NCI-H524 (cell line): ENCODE results near the gene FBLN1.
"Not testable (repeated sequence)": the region's sequence is repeated elsewhere in the genome, so short reads cannot be mapped to it uniquely, and the experiment has no call there.

ENCODE experiments used
- DNase-seq, 2 experiments: peaks; one replicate each; lab custom pipeline; 2025; lab: John Stamatoyannopoulos, UW

The FBLN1 gene

DNA sequence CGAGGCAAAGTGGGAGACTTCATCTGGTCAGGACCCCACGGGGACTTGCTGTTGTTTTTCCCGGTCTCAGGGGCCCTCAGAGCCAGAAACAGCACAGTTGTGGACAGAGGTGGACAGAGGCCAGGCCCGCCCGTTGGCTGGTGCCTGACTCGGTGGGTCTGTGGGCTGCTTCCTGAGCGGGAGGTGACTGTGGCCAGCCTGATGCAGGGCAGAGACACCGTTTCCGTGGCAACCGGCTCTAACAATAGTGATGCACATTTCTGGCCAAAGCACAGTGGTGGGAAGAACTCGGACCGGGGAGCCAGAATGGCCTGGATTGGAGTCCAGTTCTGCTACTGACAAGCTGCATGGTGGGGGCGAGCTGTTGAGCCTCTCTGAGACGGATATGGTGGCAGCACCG, 110.3 kb downstream of the FBLN1 start:
- no peak for DNase-seq

DNA sequence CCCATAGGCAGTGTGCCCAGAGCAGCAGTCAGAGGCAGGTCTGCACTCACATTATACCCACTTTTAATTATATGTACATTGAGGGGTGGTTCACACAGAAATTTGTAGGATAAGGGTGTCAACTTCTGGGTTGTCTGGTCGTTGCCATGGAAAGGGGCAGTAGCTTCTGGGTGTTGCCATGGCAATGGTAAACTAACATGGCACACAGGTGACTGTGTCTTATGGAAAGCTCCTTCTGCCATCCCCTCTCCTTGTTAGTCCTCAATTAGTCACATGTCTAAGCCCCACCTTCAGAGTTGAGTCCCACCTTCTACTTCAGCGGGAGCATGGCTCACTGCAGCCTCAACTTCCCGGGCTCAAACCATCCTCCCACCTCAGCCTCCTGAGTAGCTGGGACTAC, 112.7 kb downstream of the FBLN1 start:
- DNase-seq, result no peak

DNA sequence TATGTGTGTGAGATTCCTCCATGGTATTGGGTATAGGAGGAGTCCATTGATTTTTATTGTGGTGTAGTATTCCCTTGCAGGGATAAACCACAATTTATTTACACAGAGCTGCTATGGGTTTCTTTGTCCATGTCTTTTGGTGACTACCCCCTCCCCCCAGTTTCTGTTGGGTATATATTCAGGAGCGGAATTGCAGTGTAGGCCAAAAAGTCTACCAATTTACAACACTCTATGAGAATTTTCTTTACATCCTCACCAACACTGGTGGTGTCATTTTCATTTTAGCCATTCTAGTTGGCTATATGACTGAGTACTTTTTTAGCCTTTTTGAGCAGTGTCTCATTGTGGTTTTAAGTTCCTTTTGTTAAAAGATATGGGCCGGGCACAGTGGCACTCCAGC, 113.7 kb downstream of the FBLN1 start:
- DNase-seq, result no peak

DNA sequence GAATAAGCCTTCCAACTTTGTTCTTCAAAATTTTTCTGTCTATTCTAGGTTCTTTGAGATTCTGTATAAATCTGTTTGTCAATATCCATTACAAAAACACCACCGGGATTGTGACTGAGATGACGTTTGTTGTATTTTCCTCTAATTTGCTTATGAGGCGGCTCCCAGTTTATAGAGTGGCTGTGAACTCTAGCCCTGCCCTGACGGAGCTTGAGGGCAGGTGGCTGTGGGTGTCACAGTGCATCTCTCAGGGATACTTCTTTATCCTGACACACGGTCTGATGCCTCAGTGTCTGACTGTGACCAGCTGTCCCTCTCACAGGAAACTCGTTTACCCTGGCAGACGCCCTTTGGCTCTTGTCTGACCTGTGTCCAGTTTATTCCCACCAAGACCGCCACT, 115.3 kb downstream of the FBLN1 start:
- no peak for DNase-seq

DNA sequence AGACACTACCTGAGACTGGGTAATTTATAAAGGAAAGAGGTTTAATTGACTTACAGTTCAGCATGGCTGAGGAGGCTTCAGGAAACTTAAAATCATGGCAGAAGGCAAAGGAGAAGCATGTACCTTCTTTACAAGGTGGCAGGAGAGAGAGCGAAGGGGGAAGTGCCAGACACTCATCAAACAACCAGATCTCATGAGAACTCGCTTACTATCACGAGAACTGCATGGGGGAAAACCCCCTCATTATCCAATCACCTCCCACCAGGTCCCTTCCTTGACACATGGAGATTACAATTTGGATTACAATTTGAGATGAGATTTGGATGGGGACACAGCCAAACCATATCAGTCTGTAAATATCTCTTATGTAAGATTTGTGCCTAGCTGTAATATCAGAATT, 118.0 kb downstream of the FBLN1 start:
- no peak for DNase-seq

DNA sequence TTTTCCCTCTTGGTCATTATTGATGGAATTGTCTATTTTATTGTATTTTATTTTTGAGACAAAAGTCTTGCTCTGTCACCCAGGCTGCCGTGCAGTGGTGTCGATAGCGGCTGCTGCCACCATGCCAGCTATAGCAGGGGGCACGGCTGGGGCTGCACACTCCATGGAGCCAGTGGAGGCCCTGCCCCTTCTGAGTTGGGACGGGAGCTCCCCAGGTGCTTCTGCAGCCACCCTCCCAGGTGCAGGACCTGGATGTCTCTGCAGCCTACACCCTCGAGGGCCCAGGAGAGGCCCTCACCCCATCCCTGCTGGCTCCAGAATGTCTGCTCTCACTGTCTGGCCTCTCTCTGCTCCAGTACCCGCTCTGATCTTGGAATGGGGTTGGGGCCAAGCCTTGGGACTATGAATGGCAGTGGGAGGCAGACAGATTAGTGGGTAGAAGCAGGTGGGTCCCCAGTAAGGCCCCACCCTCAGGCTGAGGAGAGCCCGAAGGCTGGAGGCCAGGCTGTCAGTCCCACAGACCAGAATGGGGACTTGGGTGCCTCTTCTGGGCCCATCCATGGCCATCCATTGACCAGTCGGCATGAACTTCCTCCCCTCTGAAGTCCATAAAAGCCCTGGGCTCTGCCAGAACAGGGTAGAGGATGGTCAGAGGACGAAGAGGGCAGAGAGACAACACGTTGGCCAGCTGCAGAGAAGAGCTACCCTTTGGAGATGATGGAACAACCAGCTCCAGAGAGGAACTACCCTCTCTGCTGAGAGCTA, 119.3 kb downstream of the FBLN1 start:
- no peak for DNase-seq

DNA sequence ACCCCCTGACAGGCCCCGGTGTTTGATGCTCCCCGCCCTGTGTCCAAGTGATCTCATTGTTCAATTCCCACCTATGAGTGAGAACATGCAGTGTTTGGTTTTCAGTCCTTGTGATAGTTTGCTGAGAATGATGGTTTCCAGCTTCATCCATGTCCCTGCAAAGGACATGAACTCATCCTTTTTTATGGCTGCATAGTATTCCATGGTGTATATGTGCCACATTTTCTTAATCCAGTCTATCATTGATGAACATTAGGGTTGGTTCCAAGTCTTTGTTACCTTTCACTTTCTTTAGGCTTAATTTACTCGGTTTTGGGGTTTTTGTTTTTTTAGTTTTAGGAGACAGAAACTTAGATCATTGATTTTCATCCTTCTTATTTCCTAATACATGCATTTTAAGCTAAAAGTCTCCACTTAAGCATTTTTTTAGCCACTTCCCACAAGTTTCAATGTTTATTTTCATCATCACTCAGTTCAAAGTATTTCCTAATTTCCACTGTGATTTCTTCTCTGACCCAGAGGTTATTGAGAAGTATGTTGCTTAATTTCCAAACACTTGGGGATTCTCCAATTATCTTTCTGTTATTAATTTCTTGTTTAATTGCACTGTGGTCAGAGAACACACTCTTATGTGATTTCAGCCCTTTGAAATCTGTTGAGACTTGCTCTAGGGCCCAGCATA, 120.9 kb downstream of the FBLN1 start:
- DNase-seq, result not testable (repeated sequence)

DNA sequence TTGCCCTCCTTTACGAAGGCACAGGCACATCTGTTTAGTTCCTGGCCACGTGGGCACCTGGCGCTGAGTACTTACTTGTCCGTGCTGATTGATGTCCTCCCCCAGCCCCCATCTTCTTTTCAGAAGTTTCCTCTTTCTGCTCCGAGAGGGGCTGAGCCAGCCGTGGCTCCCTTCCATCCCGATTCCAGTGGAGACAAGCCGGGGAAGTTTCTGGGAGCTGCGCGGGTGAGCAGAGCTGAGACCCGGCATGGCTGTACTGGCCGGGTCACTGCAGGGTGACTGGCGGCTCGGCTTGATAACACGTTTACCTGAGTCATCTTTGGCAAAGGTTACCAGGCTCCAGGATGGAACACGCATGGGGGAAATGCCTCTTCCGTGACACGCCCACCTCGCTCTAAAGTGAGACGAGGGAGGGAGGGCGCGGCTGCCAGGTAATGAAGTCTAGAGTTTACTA, 123.5 kb downstream of the FBLN1 start:
- no peak for DNase-seq

DNA sequence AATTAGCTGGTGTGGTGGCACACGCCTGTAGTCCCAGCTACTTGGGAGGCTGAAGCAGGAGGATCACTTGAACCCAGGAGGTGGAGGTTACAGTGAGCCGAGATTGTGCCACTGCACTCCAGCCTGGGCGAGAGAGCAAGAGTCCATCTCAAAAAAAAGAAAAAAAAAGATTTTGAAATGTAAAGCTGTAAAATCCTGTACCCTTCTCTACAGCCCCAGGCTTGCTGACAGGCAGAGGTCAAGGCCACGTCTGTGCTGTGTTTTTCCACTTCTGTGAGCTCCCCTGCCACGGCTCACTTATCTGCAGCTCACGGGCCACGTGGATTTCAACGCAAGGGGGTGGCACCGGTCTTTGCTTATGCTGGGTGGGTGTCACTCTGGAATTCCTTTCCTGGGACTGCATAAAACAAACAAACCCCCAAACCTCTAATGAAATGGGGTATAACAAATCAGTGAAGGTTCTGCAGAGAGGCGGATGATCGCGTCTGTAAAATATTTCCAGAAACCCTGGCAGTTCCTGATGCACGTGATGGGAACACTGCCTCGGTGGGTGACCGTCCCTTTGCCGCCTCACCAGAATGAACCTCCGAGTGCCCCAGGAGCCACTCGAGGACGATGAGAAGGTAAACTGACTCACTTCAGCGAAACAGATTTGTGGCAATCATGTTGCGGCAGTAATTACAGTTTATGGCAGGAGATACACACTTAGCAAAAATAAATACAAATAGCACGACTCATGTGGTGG, 125.0 kb downstream of the FBLN1 start:
- DNase-seq, result no peak

DNA sequence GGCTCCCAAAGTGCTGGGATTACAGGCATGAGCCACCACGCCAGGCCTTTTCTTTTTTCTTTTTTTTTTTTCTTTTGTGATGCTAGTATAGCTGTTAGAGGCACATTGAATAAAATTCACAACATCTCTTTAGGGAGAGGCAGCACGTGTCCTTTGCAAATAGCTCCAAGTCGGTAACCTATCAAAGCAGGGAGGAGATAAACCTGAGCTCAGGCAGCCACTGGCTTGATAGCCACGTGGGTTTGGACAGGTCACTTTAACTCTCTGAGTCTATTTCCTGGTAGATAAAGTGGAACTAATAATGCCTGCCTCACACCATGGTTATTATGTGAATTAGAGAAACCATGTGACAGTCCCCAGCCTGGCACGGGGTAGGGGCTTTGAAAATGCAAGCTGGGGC, 125.8 kb downstream of the FBLN1 start:
- DNase-seq, result no peak

DNA sequence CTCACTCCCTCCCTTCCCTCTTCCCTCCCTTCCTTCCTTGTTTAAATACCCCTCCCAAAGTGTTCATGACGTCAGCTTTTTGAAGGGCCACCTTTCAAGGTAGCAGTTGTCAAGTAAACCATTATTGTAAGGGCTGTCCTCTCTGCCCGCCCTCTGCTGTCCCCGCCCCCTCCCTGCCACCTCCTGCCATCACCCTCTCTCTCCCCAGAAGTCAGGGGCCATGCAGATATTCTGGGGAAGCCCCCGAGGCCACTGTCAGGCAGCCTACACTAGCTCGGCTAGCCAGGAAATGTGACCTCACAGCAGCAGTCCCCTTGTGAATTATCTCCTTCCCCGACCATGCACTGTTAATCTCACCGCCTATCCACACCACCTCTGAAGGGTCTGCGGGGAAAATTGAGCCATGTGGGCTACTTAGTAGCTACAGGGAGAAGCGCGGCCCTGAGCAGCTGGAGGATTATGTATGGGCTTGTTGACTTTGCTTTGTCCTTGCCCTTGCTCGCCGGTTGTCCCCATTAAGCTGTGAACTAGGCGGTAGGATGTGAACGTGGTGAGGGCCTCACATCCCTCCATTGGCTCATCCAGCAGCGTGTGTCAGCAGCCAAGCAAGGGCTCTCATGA, 126.9 kb downstream of the FBLN1 start:
- DNase-seq, result peak; percentile 92 to 95

DNA sequence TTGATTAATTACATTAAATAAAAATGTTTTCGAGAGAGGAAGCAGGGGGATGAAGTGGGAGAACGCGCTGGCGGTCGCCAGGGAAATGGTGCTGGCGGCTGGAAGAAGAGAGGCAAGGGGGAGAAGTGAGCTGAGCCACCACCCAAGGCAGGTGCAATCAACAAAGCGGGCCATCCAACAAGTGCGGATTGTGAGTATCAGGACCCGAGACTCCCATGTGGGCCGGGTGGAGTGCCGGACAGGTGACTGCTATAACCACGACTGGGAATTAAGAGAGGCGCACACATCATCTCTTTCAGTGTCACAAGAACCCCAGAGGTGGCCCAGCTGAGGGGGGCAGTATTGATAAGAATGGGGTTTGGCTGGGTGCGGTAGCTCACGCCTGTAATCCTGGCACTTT, 127.8 kb downstream of the FBLN1 start:
- DNase-seq, result no peak

DNA sequence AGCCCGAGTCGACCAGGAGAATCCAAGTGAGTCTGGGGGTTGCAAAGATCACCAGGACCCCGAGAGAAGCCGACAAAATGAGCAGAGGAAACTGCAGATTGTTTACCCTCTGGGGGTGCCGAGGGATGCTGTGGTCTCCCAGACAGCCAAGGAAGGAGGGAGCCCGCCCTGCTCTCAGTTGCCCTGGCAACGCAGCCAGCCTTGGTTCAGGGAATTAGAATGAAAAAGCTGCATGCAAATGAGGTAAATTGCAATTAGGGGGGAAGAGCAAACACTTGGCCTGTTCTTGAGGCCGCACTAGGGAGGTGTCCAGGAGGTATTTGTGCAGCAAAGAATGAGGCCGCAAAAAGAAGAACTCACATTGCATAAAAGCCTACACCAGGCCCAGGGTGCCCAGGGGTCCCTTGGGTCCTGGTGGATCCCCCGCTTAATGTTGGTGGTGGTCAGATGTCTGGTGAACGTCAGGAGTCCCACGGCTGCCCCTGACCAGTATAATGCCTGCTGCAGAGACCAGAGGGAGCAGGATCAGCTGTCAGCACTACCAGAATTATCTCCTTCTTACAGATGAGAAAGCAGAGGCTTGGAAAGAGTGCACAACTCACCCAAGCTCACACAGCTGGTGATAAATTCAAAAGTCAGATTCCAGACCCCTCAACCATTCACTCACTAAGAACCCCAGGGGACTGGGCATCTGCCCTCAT, 128.6 kb downstream of the FBLN1 start:
- peak in 1 of 2 experiments; percentile 38 for DNase-seq

DNA sequence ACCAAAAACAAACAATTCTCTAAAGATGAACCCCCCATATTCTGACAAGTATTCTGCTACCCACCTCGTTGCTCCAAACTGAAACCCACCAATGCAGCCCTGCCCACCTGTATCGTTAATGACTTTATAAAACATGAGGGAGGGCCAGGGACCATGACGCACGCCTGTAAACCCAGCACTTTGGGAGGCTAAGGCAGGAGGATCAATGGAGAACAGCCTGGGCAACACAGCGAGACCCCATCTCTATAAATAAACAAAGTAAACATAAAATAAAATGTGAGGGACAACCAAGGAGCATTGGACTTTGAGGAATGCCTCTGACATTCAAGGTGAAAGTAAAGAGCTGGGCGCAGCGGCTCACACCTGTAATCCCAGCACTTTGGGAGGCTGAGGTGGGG, 129.2 kb downstream of the FBLN1 start:
- no peak for DNase-seq

DNA sequence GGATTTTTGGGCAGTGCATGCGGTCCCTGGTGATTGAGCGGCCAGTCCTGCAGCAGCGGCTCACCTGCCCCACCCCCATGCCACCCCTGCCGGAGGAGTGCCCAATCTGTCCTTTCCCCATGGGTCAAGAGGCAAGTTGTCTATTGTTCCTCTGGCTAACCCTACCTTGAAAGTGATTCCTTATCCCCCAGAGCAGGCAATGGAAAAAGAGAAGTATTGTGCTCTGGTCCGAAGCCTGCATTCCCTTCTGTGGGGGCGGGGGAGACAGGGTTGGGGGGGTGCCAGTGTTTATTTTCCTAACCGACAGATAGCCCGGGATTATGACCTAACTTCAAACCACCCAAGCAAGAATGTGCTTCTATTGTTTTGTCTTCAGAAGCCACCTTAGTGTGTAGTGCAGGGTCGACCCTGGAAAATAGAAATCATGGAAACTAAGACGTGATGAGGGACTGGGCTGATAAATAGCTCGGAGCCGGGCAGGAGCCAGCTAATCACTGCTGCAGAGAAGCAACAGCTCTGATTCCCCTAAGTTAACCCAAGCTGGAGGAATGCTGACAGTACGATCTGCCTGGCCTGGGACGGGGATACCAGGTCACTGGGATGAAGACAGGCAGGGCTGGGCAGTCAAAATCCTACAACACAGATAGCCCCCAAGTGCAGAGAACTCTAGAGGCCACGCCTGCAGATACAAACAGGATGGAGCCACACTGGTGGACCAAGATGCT, 130.3 kb downstream of the FBLN1 start:
- no peak for DNase-seq

DNA sequence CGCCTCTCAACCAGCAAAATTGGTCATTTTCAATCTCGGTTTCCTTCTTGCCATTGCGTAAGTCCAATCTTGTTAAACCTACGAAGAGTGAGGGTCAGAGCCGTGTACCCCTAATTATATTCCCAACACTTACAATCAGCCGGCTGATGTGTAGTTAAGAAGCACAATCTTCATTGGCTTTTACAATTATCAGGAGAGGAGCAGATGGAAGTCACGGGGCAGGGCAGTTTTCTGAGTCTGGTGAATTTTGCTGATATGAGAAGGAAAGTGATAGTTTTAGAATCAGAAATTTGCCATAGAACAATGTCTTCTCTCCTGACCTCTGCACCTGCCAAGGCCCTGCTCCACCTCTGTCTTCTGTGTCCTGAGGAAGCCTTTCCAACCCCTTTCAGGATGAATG, 134.0 kb downstream of the FBLN1 start:
- no peak for DNase-seq

DNA sequence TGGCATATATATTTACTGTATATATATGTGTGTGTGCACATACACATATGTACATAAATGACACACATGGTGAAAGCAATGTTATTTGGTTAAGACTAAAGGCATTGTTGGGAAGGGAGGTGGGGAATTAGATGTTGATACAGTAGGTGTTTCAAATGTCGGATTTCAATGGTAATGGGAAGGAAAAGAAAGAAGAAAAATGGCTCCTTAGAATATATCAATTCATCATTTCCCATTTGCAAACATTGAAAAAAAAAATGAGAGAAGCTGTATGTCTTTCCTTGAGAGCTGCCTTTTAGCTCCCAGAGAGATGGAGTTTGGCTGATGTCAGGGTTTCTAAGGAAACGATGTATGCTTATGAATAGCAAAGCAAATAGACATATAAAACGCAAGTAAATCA, 135.5 kb downstream of the FBLN1 start:
- DNase-seq, result no peak

DNA sequence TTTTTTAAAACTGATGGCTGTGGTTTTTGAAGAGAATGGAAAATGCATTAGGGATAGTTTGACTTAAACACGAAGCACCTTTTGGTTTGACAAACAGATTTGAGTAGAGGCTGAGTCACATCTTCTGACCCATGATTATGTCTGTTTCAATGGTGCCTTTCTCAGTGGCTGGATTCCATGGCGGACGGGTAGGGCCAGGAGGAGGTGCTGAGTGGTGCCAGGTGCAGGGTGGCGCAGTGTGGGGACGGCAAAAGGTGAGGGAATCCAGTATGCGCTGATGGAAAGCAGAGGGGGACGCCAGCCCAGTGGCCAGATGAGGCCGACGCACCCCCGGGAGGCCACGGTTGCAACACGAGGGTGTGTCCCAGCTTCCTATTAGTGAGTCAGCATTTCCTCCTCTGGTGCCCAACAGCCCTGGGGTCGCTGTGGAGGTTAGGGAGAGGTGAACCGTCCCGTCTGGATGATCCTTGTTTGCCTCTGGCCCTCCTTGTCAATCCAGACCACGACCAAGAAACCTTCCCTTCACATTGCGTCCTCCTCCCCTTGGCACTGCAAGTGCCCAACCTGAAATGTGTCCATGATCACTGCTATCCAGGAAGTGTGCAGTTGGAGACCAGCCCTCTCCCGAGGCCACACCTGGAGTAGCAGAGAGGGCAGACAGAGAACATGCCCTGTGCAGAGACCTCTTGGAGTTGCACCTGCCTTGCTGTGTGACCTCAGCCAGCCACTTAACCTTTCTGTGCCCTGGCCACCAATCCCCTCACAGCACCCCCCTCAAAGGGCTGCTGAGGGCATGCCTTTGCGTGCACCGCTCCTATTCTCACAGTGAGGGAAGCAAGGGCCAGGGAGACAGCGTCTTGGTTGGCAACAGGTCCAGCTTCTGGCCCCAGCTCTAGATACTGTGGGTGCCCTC, 136.4 kb downstream of the FBLN1 start:
- DNase-seq, result no peak

DNA sequence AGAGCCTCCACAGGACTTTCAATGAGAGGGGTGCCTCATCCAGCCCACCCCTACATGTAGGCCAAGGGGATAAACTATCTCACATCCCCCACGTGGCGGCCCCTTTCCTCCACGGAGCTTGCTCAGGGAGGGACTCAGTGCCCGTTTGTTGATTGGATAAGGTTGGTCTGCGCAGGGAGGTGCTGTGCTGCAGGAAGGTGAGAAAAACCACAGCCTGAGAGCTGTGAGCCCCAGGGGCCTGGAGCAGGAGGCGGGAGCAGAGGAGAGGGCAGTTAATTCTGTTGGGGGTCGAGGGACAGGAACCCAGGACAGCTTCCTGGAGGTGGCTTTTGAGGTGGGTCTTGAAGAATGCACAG, 137.0 kb downstream of the FBLN1 start:
- DNase-seq, result no peak

DNA sequence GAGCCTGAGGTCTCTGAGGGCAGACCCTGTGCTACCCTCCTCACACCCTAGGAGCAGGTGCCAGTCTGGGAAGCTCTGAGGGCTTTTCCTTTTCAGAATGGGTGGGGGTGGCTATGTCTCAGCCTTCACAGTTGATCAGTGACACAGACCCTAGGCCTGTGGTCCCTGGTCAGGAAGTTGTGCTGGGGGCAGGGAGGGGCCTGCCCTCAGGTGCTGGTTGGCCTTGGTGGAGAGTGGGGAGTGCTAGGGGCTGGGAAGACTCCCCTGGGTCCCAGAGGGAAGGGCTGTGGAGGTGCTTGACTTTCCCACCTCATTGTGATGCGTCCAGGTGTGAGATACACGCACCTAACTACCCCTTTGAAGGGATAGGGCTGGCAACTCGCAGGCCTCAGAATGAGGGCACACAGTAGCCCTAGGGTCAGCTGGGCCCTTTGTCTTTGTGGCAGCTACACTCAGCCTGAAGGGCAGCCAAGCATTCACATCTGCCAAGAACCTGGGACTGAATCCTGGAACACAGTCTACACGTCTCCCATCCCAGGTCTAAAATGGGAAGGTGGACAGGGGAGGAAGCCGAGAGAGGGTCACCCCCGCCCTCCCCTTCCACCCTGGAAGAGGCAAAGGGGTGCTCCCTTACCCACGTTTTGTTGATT, 137.7 kb downstream of the FBLN1 start:
- DNase-seq, result no peak
